GM23338 (cell line): Measurements from ENCODE around the gene WWP2. TPM values are rescaled to one million over a fixed set of nuclear protein-coding genes. Genes with fewer than 3 reads are reported as not detected.
A peak's percentile ranks its signal among the peaks of the same experiment; 100 is the strongest.

Experiments used
- ATAC-seq: fragments of 200-7000 bp; cut with Tn5 transposase; 3 replicates; pipeline ENCODE4 v1.9.1; 2020
- DNase-seq: peaks from one replicate; pipeline ENCODE4 v3.0.0-alpha.2; 2015; ENCODE audit warnings: low spot score
- H2AFZ ChIP-seq: fragments of 200-600 bp; sonication (generic); 2 replicates; pipeline ENCODE4 v1.8.0; 2016; ENCODE audit warnings: antibody characterized with exemption, mild to moderate bottlenecking, moderate library complexity
- H3F3A ChIP-seq: fragments of 200-600 bp; sonication (generic); replicated peaks from 2 replicates; pipeline ENCODE4 v1.8.0; 2017; ENCODE audit warnings: antibody characterized with exemption, mixed run types, low read depth
- H3K27ac ChIP-seq: fragments of 200-600 bp; sonication (generic); 2 replicates; pipeline ENCODE4 v1.6.1; 2016; ENCODE audit warnings: low read depth
- H3K27me3 ChIP-seq: fragments of 200-600 bp; sonication (generic); 2 replicates; pipeline ENCODE4 v1.8.0; 2016; ENCODE audit warnings: mild to moderate bottlenecking, mixed run types, moderate library complexity; ENCODE audit not compliant: insufficient read depth
- H3K36me3 ChIP-seq: fragments of 200-600 bp; sonication (generic); 2 replicates; pipeline ENCODE4 v1.8.0; 2016; ENCODE audit warnings: mild to moderate bottlenecking; ENCODE audit not compliant: insufficient read depth
- H3K4me1 ChIP-seq: fragments of 200-600 bp; sonication (generic); 2 replicates; pipeline ENCODE4 v1.8.0; 2016; ENCODE audit warnings: mild to moderate bottlenecking, moderate library complexity; ENCODE audit not compliant: insufficient read depth
- H3K4me2 ChIP-seq: fragments of 200-600 bp; sonication (generic); 2 replicates; pipeline ENCODE4 v1.7.1; 2017; ENCODE audit warnings: mixed run types
- H3K4me3 ChIP-seq: fragments of 200-600 bp; sonication (generic); 2 replicates; pipeline ENCODE4 v1.6.1; 2016; ENCODE audit warnings: mixed run types
- H3K79me2 ChIP-seq: fragments of 200-600 bp; sonication (generic); replicated peaks from 2 replicates; pipeline ENCODE4 v1.8.0; 2017; ENCODE audit warnings: mild to moderate bottlenecking; ENCODE audit not compliant: insufficient read depth
- H3K9me2 ChIP-seq: fragments of 200-600 bp; sonication (generic); 2 replicates; pipeline ENCODE4 v1.8.0; 2017; ENCODE audit not compliant: insufficient read depth
- H4K20me1 ChIP-seq: fragments of 200-600 bp; sonication (generic); replicated peaks from 2 replicates; pipeline ENCODE4 v1.8.0; 2017; ENCODE audit warnings: mild to moderate bottlenecking; ENCODE audit not compliant: insufficient read depth
- H3K27ac Mint-ChIP-seq: 2 replicates; pipeline ENCODE4 v1.8.0; 2020; ENCODE audit warnings: inconsistent platforms, mild to moderate bottlenecking, moderate library complexity, mixed read lengths
- H3K27me3 Mint-ChIP-seq: 3 replicates; pipeline ENCODE4 v1.8.0; 2022; ENCODE audit warnings: low read depth, mild to moderate bottlenecking, moderate library complexity, mixed read lengths, inconsistent platforms; ENCODE audit not compliant: insufficient read depth, poor library complexity
- H3K36me3 Mint-ChIP-seq: 3 replicates; pipeline ENCODE4 v1.8.0; 2021; ENCODE audit warnings: low read depth, mild to moderate bottlenecking, inconsistent platforms, moderate library complexity, mixed read lengths
- H3K4me1 Mint-ChIP-seq: 3 replicates; pipeline ENCODE4 v1.8.0; 2020; ENCODE audit warnings: mild to moderate bottlenecking, inconsistent platforms, mixed read lengths
- H3K4me3 Mint-ChIP-seq: 3 replicates; pipeline ENCODE4 v1.8.0; 2021; ENCODE audit warnings: moderate library complexity, mild to moderate bottlenecking, inconsistent platforms, mixed read lengths
- H3K9me3 Mint-ChIP-seq: 3 replicates; pipeline ENCODE4 v1.8.0; 2020; ENCODE audit warnings: moderate library complexity, mild to moderate bottlenecking, inconsistent platforms, mixed read lengths
- CREB1 ChIP-seq: fragments of 250-450 bp; sonication (Bioruptor Pico); IDR thresholded peaks from 2 replicates; pipeline ENCODE4 v1.5.0; 2020; ENCODE audit warnings: low read depth, mild to moderate bottlenecking, moderate library complexity
- CTCF ChIP-seq, 2 experiments: fragments of 200-600 bp in 1 of 2; sonication (generic) in 1 of 2; conservative IDR thresholded peaks; 2 replicates each; pipeline versions ENCODE4 v1.5.1 to v1.6.1; 2016 to 2017; ENCODE audit warnings: antibody characterized with exemption in 2 of 2, low read depth in 2 of 2, mild to moderate bottlenecking in 2 of 2, moderate library complexity in 1 of 2
- ETS1 ChIP-seq: IDR thresholded peaks from 2 replicates; pipeline ENCODE4 v1.6.1; 2016; ENCODE audit warnings: antibody characterized with exemption
- EZH2 ChIP-seq: fragments of 200-600 bp; sonication (generic); IDR thresholded peaks from one replicate; pipeline ENCODE4 v1.8.0; 2017; ENCODE audit warnings: antibody characterized with exemption, mild to moderate bottlenecking, low read depth; ENCODE audit not compliant: unreplicated experiment
- EZH2phosphoT487 ChIP-seq: fragments of 200-600 bp; sonication (generic); IDR thresholded peaks from one replicate; pipeline ENCODE4 v1.8.1; 2018; ENCODE audit warnings: antibody characterized with exemption; ENCODE audit not compliant: unreplicated experiment
- JUNB ChIP-seq: IDR thresholded peaks from one replicate; pipeline ENCODE4 v1.6.1; 2016; ENCODE audit warnings: antibody characterized with exemption; ENCODE audit not compliant: unreplicated experiment
- NANOG ChIP-seq: IDR thresholded peaks from 2 replicates; pipeline ENCODE4 v1.6.1; 2016; ENCODE audit warnings: antibody characterized with exemption, borderline replicate concordance
- POLR2AphosphoS5 ChIP-seq: IDR thresholded peaks from 2 replicates; pipeline ENCODE4 v1.6.1; 2016; ENCODE audit warnings: antibody characterized with exemption, low read depth
- REST ChIP-seq: IDR thresholded peaks from one replicate; pipeline ENCODE4 v1.6.1; 2018; ENCODE audit warnings: antibody characterized with exemption; ENCODE audit not compliant: unreplicated experiment
- STAT1 ChIP-seq: IDR thresholded peaks from one replicate; pipeline ENCODE4 v1.6.1; 2016; ENCODE audit warnings: antibody characterized with exemption; ENCODE audit not compliant: unreplicated experiment
- ZNF114 ChIP-seq: fragments of 250-450 bp; sonication (Bioruptor Pico); IDR thresholded peaks from 2 replicates; pipeline ENCODE4 v1.5.0; 2020; ENCODE audit warnings: mild to moderate bottlenecking, moderate library complexity
- ZNF331 ChIP-seq: fragments of 250-450 bp; sonication (Bioruptor Pico); IDR thresholded peaks from 2 replicates; pipeline ENCODE4 v1.5.0; 2020; ENCODE audit warnings: low read depth, mild to moderate bottlenecking, moderate library complexity
- ZNF462 ChIP-seq: fragments of 250-450 bp; sonication (Bioruptor Pico); IDR thresholded peaks from 2 replicates; pipeline ENCODE4 v1.5.0; 2020; ENCODE audit warnings: mild to moderate bottlenecking, moderate library complexity
- polyA plus RNA-seq: library from polyadenylated mRNA; unstranded; fragments of >200 nt; fragmentation: Nextera tagmentation; extraction: Ambion mirVana; gene quantifications from 2 replicates; pipeline ENCODE4 v1.2.1, GENCODE V29; 2016
- total RNA-seq: library from RNA; depleted of rRNA; stranded (reverse); fragments of >200 nt; shearing (Covaris generic); gene quantifications from 2 replicates; pipeline ENCODE4 v1.2.3, GENCODE V29; 2014

WWP2 gene
- total and polyA plus RNA-seq, 2 experiments from 2014 or later, result 12.3 to 35.5 TPM

GRCh38 chr16:69917311-69917710 is 155.2 kb downstream of the WWP2 start:
- Histone ChIP-seq H3K9me2 (peaks cover 3% of the 10 kb centered on the region; the same call in 1 of the 2 replicates), H3K27ac (0 out of 2 replicates have a peak overlapping the region, but pooled peaks have one; percentile 69), H3F3A (peaks cover 8% of the 10 kb centered on the region; the same call in 1 of the 2 replicates), H4K20me1 (no peaks in the 10 kb centered on the region), H3K27me3 (no peaks in the 10 kb centered on the region), H2AFZ (no peak overlapping the region), H3K36me3 (no peaks in the 10 kb centered on the region), H3K4me2 (peak overlapping the region; percentile 45; the same call in 1 of the 2 replicates), H3K79me2 (no peaks in the 10 kb centered on the region), H3K4me1 (peaks cover 7% of the 10 kb centered on the region), H3K4me3 (no peak overlapping the region)
- DNase-seq (no peak), ATAC-seq (peak; percentile 30)
- Mint-ChIP-seq H3K36me3 (no peaks in the 10 kb centered on the region), H3K4me3 (no peak overlapping the region), H3K9me3 (no peaks in the 10 kb centered on the region), H3K27me3 (peaks cover 5% of the 10 kb centered on the region), H3K27ac (peak overlapping the region; percentile 60), H3K4me1 (peaks cover 16% of the 10 kb centered on the region)
- TF ChIP-seq CREB1, result no peak
- no peak for TF ChIP-seq ZNF462 (CRISPR knock-in tag)
- TF ChIP-seq POLR2AphosphoS5, result no peak
- TF ChIP-seq EZH2phosphoT487, result no peak
- TF ChIP-seq STAT1, result no peak
- no peak for TF ChIP-seq ZNF114 (CRISPR knock-in tag)
- no peak for TF ChIP-seq REST
- TF ChIP-seq CTCF (conservative IDR thresholded peaks at IDR 0.05; ENCODE audit: low read depth in 2 of 2), result no peak
- TF ChIP-seq NANOG, result no peak
- no peak for TF ChIP-seq ZNF331 (CRISPR knock-in tag)
- TF ChIP-seq ETS1, result no peak
- no peak for TF ChIP-seq EZH2
- TF ChIP-seq JUNB, result no peak
